Stimulated activated memory B cell treated with anti-CD40 and anti-IgM and Interleukin-4, amounts not matched to agents 10 μg/mL and 1 μg/mL and 100 μg/mL, for 72 hours (primary cell): Measurements from ENCODE around the gene EGFR.
A peak's percentile ranks its signal among the peaks of the same experiment; 100 is the strongest.

ENCODE experiments used
- ATAC-seq: fragments of 150-1000 bp; cut with Tn5 transposase; 2 replicates; pipeline ENCODE4 v1.10.0; 2021
- H3K27ac Mint-ChIP-seq: one replicate; pipeline ENCODE4 v1.8.0; 2022; ENCODE audit warnings: mild to moderate bottlenecking, mixed read lengths
- H3K27me3 Mint-ChIP-seq: one replicate; pipeline ENCODE4 v1.8.0; 2022; ENCODE audit warnings: mixed read lengths
- H3K36me3 Mint-ChIP-seq: one replicate; pipeline ENCODE4 v1.8.0; 2022; ENCODE audit warnings: mixed read lengths
- H3K4me1 Mint-ChIP-seq: one replicate; pipeline ENCODE4 v1.8.0; 2022; ENCODE audit warnings: mixed read lengths
- H3K4me3 Mint-ChIP-seq: one replicate; pipeline ENCODE4 v1.8.0; 2022; ENCODE audit warnings: mild to moderate bottlenecking, moderate library complexity, mixed read lengths
- H3K9me3 Mint-ChIP-seq: one replicate; pipeline ENCODE4 v1.8.0; 2022; ENCODE audit warnings: mixed read lengths

EGFR gene

DNA sequence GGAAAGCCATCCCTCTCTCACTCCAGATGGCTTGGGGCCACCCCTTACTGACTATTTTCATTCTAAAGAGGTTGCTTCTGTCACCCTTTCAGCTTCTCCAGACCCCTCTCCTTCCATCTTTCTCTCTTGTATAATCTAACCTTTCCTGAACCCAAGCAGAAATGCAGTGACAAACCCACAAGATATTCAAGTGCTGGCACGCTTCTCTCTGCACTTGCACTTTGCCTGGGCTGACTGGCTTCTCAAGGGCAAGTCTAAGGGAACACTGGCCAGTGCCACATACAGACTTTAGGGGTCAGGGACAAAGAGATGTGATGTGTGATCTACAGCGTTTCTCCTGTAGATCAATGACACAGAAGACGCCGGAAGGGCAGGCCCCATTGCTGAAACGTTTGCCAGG lies 195.9 kb downstream of the EGFR start:
- H3K27me3 Mint-ChIP-seq = peaks cover 27% of the 10 kb centered on the region
- H3K4me3 Mint-ChIP-seq = no peak overlapping the region
- H3K4me1 Mint-ChIP-seq = no peaks in the 10 kb centered on the region
- no peaks in the 10 kb centered on the region for H3K9me3 Mint-ChIP-seq
- H3K27ac Mint-ChIP-seq = no peak overlapping the region
- no peaks in the 10 kb centered on the region for H3K36me3 Mint-ChIP-seq
- peak; percentile 9 for ATAC-seq

DNA sequence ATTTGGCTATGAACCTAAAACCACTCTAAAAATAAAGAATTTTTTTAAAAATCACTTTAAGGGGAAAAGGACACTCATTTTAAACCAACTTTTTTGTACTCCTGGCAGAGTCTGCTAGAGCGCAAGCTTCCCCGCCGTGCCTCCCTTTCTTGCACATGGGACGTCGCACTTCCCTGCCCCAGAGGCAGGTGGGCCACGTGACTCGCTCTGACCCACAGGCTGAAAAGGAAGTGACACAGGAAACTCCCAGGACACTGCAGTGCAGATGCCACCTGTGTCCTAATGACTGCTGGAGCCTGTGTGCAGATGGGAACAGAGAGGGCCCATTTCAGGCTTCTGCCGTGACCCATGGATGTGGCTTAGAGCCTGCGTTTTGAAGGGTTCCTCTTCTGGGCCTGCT lies 204.2 kb downstream of the EGFR start:
- no peaks in the 10 kb centered on the region for H3K4me1 Mint-ChIP-seq
- H3K36me3 Mint-ChIP-seq = no peaks in the 10 kb centered on the region
- no peak overlapping the region for H3K4me3 Mint-ChIP-seq
- H3K27ac Mint-ChIP-seq = no peak overlapping the region
- no peak for ATAC-seq
- H3K9me3 Mint-ChIP-seq = peaks cover 8% of the 10 kb centered on the region
- peaks cover 19% of the 10 kb centered on the region for H3K27me3 Mint-ChIP-seq

DNA sequence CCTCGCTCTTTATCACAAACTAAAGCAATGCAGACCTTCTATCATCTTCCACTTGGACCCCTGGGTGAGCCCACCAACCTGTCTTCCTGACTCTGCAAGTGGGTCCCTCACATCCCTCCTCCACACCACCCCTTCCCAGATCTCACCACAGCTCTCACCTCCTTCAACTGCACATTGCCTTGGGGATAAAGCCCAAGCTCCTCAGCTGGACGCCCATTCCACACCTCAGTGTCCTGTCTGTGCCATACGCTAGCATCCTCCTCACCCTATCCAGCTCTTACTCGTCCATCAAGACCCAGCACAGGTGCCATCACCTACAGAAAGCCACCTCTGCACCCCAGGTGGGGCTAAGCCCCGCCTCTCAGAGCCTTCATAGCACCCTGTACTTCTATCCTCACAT lies 205.3 kb downstream of the EGFR start:
- Mint-ChIP-seq H3K27ac (no peak overlapping the region), H3K4me1 (no peaks in the 10 kb centered on the region), H3K4me3 (no peak overlapping the region), H3K9me3 (peaks cover 11% of the 10 kb centered on the region), H3K27me3 (peaks cover 25% of the 10 kb centered on the region), H3K36me3 (no peaks in the 10 kb centered on the region)
- ATAC-seq = peak; percentile 45

DNA sequence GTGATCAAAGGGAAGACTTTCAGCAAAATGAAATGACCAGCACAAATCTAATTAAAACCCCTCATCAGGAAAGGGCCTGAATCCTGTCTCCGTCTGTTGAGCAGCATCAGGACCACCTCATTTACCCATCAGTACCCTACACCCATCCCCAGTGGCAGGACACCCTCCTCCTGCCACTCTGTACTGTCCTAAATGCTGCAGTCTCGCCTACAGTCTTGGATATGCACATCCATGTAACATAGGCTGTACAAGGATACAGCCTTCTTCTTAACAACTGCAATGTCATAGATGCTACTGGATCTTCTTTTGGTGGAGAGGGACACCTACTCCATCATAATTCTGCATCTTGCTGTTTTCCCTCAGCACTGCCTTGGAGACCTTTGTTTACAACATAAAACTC lies 206.0 kb downstream of the EGFR start:
- Mint-ChIP-seq H3K4me1 (no peaks in the 10 kb centered on the region), H3K9me3 (peaks cover 18% of the 10 kb centered on the region), H3K27me3 (peaks cover 29% of the 10 kb centered on the region), H3K36me3 (no peaks in the 10 kb centered on the region), H3K27ac (no peak overlapping the region), H3K4me3 (no peak overlapping the region)
- no peak for ATAC-seq

DNA sequence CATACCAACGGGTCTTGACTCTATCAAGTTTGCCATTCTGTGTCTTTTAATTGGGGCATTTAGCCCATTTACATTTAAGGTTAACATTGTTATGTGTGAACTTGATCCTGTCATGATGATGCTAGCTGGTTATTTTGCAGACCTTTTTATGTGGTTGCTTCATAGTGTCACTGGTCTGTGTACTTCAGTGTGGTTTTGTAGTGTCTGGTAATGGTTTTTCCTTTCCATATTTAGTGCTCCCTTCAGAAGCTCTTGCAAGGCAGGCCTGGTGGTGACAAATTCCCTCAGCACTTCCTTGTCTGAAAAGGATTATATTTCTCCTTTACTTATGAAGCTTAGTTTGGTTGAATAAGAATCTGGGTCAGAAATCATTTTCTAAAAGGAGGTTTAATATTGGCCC lies 211.2 kb downstream of the EGFR start:
- no peaks in the 10 kb centered on the region for H3K4me1 Mint-ChIP-seq
- ATAC-seq = no peak
- no peak overlapping the region for H3K4me3 Mint-ChIP-seq
- H3K27me3 Mint-ChIP-seq = peaks cover 50% of the 10 kb centered on the region
- H3K36me3 Mint-ChIP-seq = no peaks in the 10 kb centered on the region
- H3K27ac Mint-ChIP-seq = no peak overlapping the region
- peaks cover 19% of the 10 kb centered on the region for H3K9me3 Mint-ChIP-seq

DNA sequence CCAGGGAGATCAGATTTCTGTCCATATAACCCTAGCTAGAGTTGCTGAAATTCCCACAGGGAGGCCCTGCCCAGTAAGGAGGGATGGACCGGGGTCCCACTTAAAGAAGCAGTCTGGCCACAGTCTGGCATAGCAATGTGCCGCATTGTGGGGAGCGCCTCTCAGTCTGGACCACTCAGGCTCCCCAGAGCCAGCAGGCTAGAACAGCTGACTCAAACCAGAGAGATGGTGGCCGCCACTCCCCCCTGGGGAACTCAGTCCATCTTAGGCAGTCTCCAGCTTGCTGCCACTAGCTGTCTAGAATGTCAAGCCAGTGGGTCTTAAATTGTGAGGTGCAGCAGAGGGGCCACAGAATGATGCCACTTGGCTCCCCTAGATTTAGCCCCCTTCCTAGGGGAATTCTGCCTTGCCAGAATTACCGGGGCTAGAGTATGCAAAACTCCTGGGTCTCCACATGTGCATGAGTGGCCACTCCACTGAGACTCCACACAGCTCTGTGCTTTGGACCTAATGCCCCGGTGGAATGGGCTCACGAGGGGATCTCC lies 213.0 kb downstream of the EGFR start:
- ATAC-seq = no peak
- Mint-ChIP-seq H3K27me3 (peaks cover 52% of the 10 kb centered on the region), H3K27ac (no peak overlapping the region), H3K4me3 (no peak overlapping the region), H3K36me3 (no peaks in the 10 kb centered on the region), H3K9me3 (peaks cover 15% of the 10 kb centered on the region), H3K4me1 (no peaks in the 10 kb centered on the region)

DNA sequence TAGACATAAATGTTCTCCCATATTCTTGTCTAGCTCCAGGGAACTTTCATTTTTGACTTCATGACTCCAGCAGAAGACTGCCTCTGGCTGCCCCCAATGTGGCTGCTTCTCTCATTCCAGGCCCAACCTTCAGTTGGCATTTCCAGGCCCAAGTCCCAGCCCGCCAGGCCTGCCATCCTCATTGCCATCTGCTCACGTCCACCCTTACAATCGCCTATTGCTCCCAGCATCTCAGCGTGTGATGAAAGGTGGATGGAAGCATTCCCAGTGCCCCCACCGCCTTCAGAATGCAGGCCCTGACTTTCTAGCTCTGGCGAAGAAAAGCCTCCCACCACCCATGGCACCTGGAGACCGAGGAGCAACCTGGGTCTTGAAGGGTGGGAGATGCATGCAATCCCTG lies 214.2 kb downstream of the EGFR start:
- peaks cover 13% of the 10 kb centered on the region for H3K9me3 Mint-ChIP-seq
- H3K36me3 Mint-ChIP-seq = no peaks in the 10 kb centered on the region
- no peak overlapping the region for H3K4me3 Mint-ChIP-seq
- peaks cover 52% of the 10 kb centered on the region for H3K27me3 Mint-ChIP-seq
- no peak overlapping the region for H3K27ac Mint-ChIP-seq
- ATAC-seq = no peak
- no peaks in the 10 kb centered on the region for H3K4me1 Mint-ChIP-seq

DNA sequence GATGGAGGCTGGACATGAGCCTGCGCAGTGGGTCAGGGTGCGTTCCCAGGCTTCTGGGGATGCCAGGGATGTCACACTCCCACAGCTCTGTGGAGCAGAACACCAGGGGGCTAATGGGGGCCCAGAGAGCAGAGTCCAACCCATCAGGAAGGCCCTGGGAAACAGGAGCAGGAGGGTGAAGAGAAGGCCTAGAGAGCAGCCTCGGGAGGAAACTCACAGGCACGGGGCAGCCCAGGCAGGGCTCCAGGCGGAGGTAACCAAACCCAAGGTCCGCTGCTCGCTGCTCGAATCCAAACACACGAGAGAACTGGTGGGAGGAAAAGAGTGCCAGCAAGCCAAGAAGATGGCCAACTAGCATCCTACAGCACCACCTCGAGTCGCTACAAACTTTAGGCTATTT lies 215.6 kb downstream of the EGFR start:
- no peak overlapping the region for H3K27ac Mint-ChIP-seq
- H3K27me3 Mint-ChIP-seq = peaks cover 45% of the 10 kb centered on the region
- H3K4me1 Mint-ChIP-seq = no peaks in the 10 kb centered on the region
- no peaks in the 10 kb centered on the region for H3K36me3 Mint-ChIP-seq
- peaks cover 7% of the 10 kb centered on the region for H3K9me3 Mint-ChIP-seq
- H3K4me3 Mint-ChIP-seq = no peak overlapping the region
- no peak for ATAC-seq

DNA sequence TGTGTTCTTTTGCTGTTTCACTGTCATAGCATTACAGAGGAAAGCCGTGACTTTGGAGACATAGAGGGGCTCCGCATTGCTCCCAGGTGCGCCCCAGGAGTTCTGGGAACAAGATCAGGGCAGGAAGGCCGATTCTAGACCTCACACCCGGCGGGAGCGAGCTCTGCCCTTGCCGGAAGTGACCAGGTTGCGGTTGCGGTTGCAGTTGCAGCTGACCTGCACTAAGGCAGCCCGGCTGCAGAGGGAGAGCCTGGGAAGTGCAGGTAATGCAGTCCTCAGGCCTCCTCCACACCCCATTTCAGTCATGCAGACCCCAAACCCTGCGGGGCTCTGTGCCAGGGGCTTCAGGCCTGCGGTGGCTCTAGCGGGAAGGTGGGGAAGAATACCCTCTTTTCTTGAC lies 216.3 kb downstream of the EGFR start:
- no peak overlapping the region for H3K27ac Mint-ChIP-seq
- H3K27me3 Mint-ChIP-seq = peaks cover 52% of the 10 kb centered on the region
- H3K4me1 Mint-ChIP-seq = no peaks in the 10 kb centered on the region
- no peaks in the 10 kb centered on the region for H3K36me3 Mint-ChIP-seq
- ATAC-seq = no peak
- H3K9me3 Mint-ChIP-seq = no peaks in the 10 kb centered on the region
- H3K4me3 Mint-ChIP-seq = no peak overlapping the region

DNA sequence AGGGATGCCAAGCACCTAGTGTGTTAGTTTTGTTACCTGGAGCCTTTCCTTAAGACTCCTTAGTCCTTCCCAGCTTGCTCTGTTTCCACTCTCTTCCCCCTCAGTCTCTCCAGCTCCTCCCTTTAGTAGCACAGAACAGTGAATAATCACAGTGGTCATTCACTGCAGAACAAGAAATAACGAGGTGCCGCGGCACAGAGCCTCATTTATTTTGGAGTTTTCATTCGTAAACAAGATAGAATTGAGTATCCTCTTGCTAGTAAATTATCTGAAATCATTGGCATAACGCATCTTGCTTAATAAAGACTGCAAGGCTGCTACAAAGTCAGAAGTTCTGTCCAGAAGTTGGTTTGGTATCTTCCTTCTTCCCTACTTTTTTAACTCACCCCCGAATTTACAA lies 217.0 kb downstream of the EGFR start:
- Mint-ChIP-seq H3K4me3 (no peak overlapping the region), H3K27me3 (peaks cover 52% of the 10 kb centered on the region), H3K36me3 (no peaks in the 10 kb centered on the region), H3K4me1 (no peaks in the 10 kb centered on the region), H3K9me3 (no peaks in the 10 kb centered on the region), H3K27ac (no peak overlapping the region)
- no peak for ATAC-seq

DNA sequence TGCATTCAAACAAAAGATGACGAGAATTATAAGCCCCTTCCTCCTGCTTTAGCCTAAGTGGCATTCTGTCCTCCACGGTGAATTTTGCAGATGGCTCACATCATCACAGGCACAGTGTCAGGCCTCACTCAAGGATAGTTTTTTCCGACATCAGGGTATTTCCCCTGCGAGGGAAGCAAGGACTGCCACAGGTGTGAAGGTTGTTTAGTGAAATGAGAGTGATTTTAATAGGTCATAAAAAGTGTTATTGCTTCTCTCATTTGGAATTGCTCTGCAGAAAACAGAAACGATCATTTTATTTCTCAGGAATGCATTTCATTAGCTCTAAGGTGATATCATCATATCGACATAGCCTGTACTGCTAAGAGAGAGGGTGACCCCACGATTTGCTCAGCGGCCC lies 217.7 kb downstream of the EGFR start:
- Mint-ChIP-seq H3K27ac (no peak overlapping the region), H3K27me3 (peaks cover 52% of the 10 kb centered on the region), H3K36me3 (no peaks in the 10 kb centered on the region), H3K4me3 (no peak overlapping the region), H3K4me1 (no peaks in the 10 kb centered on the region), H3K9me3 (no peaks in the 10 kb centered on the region)
- ATAC-seq = no peak

DNA sequence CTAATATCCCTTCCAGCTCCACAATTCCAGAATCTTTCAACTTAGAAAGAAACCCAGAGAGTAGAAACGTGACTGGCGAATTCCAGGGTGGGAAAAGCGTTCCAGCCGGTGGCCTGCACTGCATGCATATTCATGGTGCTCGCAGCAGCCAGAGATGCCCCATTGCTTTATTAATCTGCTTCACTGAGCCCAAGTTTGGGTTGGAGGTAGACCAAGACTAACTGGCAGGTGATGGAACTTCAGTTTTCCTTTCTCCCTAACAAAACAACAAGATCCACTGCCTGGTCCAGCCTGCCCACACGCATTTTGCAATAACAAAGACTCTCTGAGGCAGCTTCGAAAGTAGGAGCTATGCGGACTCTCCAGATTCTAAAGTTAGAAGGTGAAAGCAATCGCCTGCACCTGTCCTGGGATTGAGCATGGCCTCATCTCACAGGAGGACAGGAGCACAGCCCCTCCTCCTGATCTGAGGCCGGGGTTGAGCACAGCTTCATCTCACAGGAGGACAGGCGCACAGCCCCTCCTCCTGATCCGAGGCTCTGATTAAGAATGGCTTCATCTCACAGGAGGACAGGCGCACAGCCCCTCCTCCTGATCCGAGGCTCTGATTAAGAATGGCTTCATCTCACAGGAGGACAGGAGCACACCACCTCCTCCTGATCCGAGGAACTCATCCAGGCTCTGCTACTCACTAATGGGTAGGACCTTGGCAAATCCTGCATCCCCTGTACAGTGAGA lies 218.5 kb downstream of the EGFR start:
- peaks cover 49% of the 10 kb centered on the region for H3K27me3 Mint-ChIP-seq
- no peaks in the 10 kb centered on the region for H3K9me3 Mint-ChIP-seq
- ATAC-seq = no peak
- no peak overlapping the region for H3K27ac Mint-ChIP-seq
- H3K4me1 Mint-ChIP-seq = no peaks in the 10 kb centered on the region
- no peak overlapping the region for H3K4me3 Mint-ChIP-seq
- no peaks in the 10 kb centered on the region for H3K36me3 Mint-ChIP-seq

DNA sequence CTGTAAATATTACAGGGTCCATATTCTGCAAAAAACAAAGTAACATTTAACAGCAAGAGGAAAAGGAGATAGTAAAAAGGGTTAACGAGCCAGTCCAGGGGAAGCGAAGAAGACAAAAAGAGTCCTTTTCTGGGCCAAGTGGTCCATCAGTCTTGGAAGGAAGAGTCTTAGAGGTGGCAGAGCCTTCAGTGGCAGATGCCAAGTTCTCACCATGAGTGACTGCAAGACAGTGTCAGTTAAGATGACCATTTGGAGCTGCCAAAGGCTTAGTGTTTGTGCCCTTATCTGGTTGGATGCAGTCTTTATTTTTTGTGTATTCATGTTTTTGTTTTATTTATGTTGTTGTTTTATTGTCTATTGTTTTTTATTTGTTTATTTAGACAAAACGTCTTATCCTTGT lies 220.6 kb downstream of the EGFR start:
- H3K36me3 Mint-ChIP-seq = no peaks in the 10 kb centered on the region
- no peaks in the 10 kb centered on the region for H3K4me1 Mint-ChIP-seq
- no peaks in the 10 kb centered on the region for H3K9me3 Mint-ChIP-seq
- H3K27me3 Mint-ChIP-seq = peaks cover 31% of the 10 kb centered on the region
- H3K27ac Mint-ChIP-seq = no peak overlapping the region
- no peak for ATAC-seq
- H3K4me3 Mint-ChIP-seq = no peak overlapping the region

DNA sequence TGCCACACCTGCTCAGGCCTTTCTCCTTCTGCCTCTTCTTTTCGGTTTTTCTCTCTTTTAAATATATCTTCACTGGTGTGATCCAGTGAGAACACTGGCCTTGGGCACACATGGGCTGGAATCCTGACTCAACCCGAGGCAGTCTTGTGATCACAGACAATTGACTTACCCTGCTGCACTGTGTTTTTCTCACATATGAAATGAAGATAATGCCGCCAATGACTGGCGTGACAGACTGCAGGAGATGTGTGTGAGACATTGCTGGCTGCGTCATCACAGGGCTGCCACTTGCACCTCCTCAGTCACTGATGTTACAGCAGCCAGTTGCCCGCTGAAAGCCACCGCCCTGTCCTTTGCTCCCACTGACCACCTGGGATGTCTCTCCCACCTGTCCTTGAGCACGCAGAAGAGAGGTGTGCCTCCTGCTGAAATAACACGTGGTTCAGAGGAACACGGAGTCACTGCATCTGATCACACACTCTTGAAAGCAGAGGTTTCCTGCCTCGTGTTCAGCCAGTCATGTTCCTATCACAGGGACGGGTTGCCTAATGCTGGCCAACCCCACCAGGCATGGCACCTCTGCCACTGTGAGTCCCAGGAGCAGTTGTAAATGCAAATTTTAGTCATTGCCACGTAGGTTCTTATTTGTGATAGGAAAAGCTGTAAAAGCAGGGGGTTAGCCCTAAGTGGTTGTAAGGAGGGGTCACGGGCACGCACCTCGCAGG lies 221.8 kb downstream of the EGFR start:
- ATAC-seq = no peak
- Mint-ChIP-seq H3K4me3 (no peak overlapping the region), H3K27me3 (peaks cover 22% of the 10 kb centered on the region), H3K27ac (no peak overlapping the region), H3K9me3 (no peaks in the 10 kb centered on the region), H3K4me1 (no peaks in the 10 kb centered on the region), H3K36me3 (no peaks in the 10 kb centered on the region)

DNA sequence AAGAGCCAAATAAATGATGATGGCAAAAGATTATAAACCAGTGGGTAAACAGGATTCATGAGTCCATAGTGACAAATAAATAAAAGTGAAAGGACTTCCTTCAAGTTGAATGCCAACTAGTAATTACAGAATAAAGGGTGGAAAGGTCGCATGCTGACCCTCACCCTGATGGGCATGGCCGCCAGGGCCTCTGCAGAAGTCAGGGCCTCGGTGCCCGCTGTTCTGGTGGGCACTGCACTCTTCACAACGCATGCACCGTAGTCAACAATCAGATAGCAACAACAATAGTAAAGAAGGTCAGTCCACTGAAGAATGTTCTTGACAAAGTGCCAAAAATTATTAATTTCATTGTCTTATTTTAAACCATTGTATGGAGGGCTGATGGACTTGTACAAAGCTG lies 223.1 kb downstream of the EGFR start:
- Mint-ChIP-seq H3K4me3 (no peak overlapping the region), H3K9me3 (no peaks in the 10 kb centered on the region), H3K27me3 (peaks cover 16% of the 10 kb centered on the region), H3K4me1 (no peaks in the 10 kb centered on the region), H3K36me3 (no peaks in the 10 kb centered on the region), H3K27ac (no peak overlapping the region)
- no peak for ATAC-seq

DNA sequence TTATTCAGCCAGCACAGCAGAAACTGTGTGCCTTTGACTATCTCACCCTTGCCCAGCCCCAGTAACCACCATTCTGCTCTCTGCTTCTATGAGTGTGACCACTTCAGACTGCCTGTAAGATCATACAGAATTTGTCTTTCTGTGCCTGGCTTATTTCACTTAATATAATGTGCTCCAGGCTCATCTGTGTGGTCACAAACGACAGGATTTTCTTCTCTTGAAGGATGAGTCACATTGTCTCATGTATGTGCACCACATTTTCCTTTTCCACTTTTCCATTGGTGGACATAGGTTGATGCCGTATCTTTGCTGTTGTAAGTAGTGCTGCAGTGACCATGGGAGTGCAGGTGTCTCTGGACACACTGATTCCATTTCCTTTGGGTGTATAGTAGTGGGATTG lies 223.8 kb downstream of the EGFR start:
- H3K9me3 Mint-ChIP-seq = no peaks in the 10 kb centered on the region
- H3K4me3 Mint-ChIP-seq = no peak overlapping the region
- H3K36me3 Mint-ChIP-seq = no peaks in the 10 kb centered on the region
- H3K4me1 Mint-ChIP-seq = no peaks in the 10 kb centered on the region
- peaks cover 16% of the 10 kb centered on the region for H3K27me3 Mint-ChIP-seq
- ATAC-seq = no peak
- no peak overlapping the region for H3K27ac Mint-ChIP-seq
